CD14-positive monocyte (primary cell): Measurements from ENCODE around the gene ALPK3. TPM values are rescaled to one million over a fixed set of nuclear protein-coding genes. Genes with fewer than 3 reads are reported as not detected.

ENCODE experiments used
- DNase-seq, 3 donors: peaks; one replicate each; pipeline ENCODE4 v3.0.0-alpha.2; 2011 to 2022
- H2AFZ ChIP-seq: 2 replicates; pipeline ENCODE4 v1.6.0; 2012; ENCODE audit warnings: mild to moderate bottlenecking, low read depth, low read length, inconsistent platforms; ENCODE audit not compliant: insufficient read depth, poor library complexity, severe bottlenecking
- H3K27ac ChIP-seq, 2 donors: 1 replicate in 1 of 2; 2 replicates in 1 of 2; pipeline ENCODE4 v1.5.1; 2012 to 2013; ENCODE audit warnings: low read length in 2 of 2, control low read depth in 1 of 2, inconsistent platforms in 1 of 2, low read depth in 1 of 2, mild to moderate bottlenecking in 1 of 2
- H3K27me3 ChIP-seq, 2 donors: one replicate each; pipeline versions ENCODE4 v1.6.0 to v1.6.1; 2011 to 2013; ENCODE audit warnings: low read length in 2 of 2; ENCODE audit not compliant: control insufficient read depth in 2 of 2, insufficient read depth in 2 of 2
- H3K36me3 ChIP-seq, 2 donors: replicated peaks in 1 of 2; 1 replicate in 1 of 2; 2 replicates in 1 of 2; pipeline versions ENCODE4 v1.5.1 to v1.6.1; 2012 to 2013; ENCODE audit warnings: low read length in 2 of 2, control low read depth in 1 of 2, inconsistent platforms in 1 of 2, mild to moderate bottlenecking in 1 of 2; ENCODE audit not compliant: insufficient read depth in 2 of 2, control insufficient read depth in 1 of 2
- H3K4me1 ChIP-seq, 2 donors: 1 replicate in 1 of 2; 2 replicates in 1 of 2; pipeline versions ENCODE4 v1.5.1 to v1.6.1; 2012 to 2013; ENCODE audit warnings: low read length in 2 of 2, control low read depth in 1 of 2, inconsistent platforms in 1 of 2, mild to moderate bottlenecking in 1 of 2, moderate library complexity in 1 of 2; ENCODE audit not compliant: insufficient read depth in 2 of 2, control insufficient read depth in 1 of 2
- H3K4me2 ChIP-seq: replicated peaks from 2 replicates; pipeline ENCODE3; 2012; ENCODE audit warnings: low read length, moderate library complexity, mild to moderate bottlenecking; ENCODE audit not compliant: poor library complexity, severe bottlenecking; ENCODE audit errors: extremely low read depth
- H3K4me3 ChIP-seq, 3 experiments: fragments of 200-600 bp in 1 of 3; sonication (generic) in 1 of 3; replicated peaks in 1 of 3; 1 replicate in 2 of 3; 2 replicates in 1 of 3; pipeline ENCODE4 v1.5.1; 2011 to 2013; ENCODE audit warnings: low read length in 3 of 3, mild to moderate bottlenecking in 3 of 3, control low read depth in 2 of 3, low read depth in 2 of 3, inconsistent platforms in 1 of 3, moderate library complexity in 1 of 3
- H3K79me2 ChIP-seq: 2 replicates; pipeline ENCODE4 v1.6.0; 2012; ENCODE audit warnings: mild to moderate bottlenecking, control low read depth, inconsistent platforms, low read length, moderate library complexity; ENCODE audit not compliant: insufficient read depth
- H3K9ac ChIP-seq: 2 replicates; pipeline ENCODE4 v1.6.0; 2017; ENCODE audit warnings: low read length, mild to moderate bottlenecking; ENCODE audit not compliant: insufficient read depth, poor library complexity, severe bottlenecking
- H3K9me3 ChIP-seq, 2 donors: replicated peaks in 1 of 2; 1 replicate in 1 of 2; 2 replicates in 1 of 2; pipeline versions ENCODE4 v1.5.1 to v1.6.1; 2012 to 2013; ENCODE audit warnings: low read length in 2 of 2, control low read depth in 1 of 2; ENCODE audit not compliant: control insufficient read depth in 1 of 2, insufficient read depth in 1 of 2
- H4K20me1 ChIP-seq: 2 replicates; pipeline ENCODE4 v1.6.0; 2012; ENCODE audit warnings: mild to moderate bottlenecking, low read length, control low read depth, moderate library complexity; ENCODE audit not compliant: insufficient read depth
- H3K27ac Mint-ChIP-seq, 7 donors: one replicate each; pipeline ENCODE4 v1.8.0; 2020; ENCODE audit warnings: mild to moderate bottlenecking in 7 of 7, mixed read lengths in 7 of 7, moderate library complexity in 6 of 7, inconsistent platforms in 2 of 7
- H3K27me3 Mint-ChIP-seq, 3 donors: one replicate each; pipeline ENCODE4 v1.8.0; 2021 to 2022; ENCODE audit warnings: low read depth in 3 of 3, mild to moderate bottlenecking in 3 of 3, mixed read lengths in 3 of 3, moderate library complexity in 3 of 3, inconsistent platforms in 1 of 3
- H3K36me3 Mint-ChIP-seq, 2 donors: one replicate each; pipeline ENCODE4 v1.8.0; 2020; ENCODE audit warnings: mixed read lengths in 2 of 2, inconsistent platforms in 1 of 2, mild to moderate bottlenecking in 1 of 2
- H3K4me1 Mint-ChIP-seq: one replicate; pipeline ENCODE4 v1.8.0; 2020; ENCODE audit warnings: mild to moderate bottlenecking, mixed read lengths
- H3K4me3 Mint-ChIP-seq, 2 donors: one replicate each; pipeline ENCODE4 v1.8.0; 2020; ENCODE audit warnings: mild to moderate bottlenecking in 2 of 2, mixed read lengths in 2 of 2, moderate library complexity in 1 of 2
- H3K9me3 Mint-ChIP-seq, 7 donors: one replicate each; pipeline ENCODE4 v1.8.0; 2020 to 2022; ENCODE audit warnings: mixed read lengths in 7 of 7, mild to moderate bottlenecking in 6 of 7, moderate library complexity in 6 of 7, inconsistent platforms in 2 of 7
- WGBS: methylation state at CpG from one replicate; pipeline ENCODE4 v1.1.5; 2013; ENCODE audit warnings: missing lambda C conversion rate; ENCODE audit not compliant: insufficient coverage; 5-methylcytosine and 5-hydroxymethylcytosine counted together
- intact Hi-C, 2 donors: fragments of 100-400 bp; cut with micrococcal nuclease; formaldehyde crosslinking; loops; one replicate each; pipeline versions ENCODE4 v1.15.0 to v1.15.1; 2023
- polyA plus RNA-seq, 3 donors: library from polyadenylated mRNA; depleted of rRNA in 1 of 3; unstranded in 2 of 3; stranded (reverse) in 1 of 3; fragments of 300-500 nt in 2 of 3; fragments of >200 nt in 1 of 3; fragmentation: Illumina TruSeq in 2 of 3; gene quantifications; 1 replicate in 2 of 3; 2 replicates in 1 of 3; pipeline ENCODE4 v1.2.3, GENCODE V29; 2012 to 2021
- TF ChIP-seq, protein P1 (sequence below): fragments of 200-600 bp; IDR thresholded peaks from one replicate; pipeline ENCODE4 v1.8.0; 2022; ENCODE audit warnings: antibody characterized with exemption, mild to moderate bottlenecking

The ALPK3 gene
- polyA plus RNA-seq, 3 donors: 0.02 to 0.12 TPM; not detected in 1

DNA sequence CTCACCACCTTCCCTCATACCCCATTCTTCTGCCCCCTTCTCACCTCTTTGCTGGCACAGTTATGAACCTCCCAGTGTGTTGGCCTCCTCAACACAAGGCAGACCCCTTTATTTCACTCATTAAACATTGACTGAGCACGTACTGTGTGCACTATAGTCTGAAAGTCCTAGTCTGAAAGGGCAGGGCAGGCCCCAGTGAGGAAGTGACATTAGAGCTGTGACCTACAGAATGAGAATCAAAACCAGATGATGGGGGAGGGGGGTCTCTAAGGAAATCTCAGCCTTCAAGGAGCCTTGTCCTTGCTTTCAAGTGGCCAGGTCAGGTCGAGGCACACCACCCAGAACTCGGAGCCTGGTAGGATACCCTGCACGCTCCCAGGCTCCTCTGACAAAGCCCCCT lies 70.8 kb downstream of the ALPK3 start:
- H3K9me3 Mint-ChIP-seq: peaks cover 0 to 5% (median 0%) of the 10 kb centered on the region in 7 donors
- Histone ChIP-seq H4K20me1 (no peaks in the 10 kb centered on the region), H3K4me2 (no peak overlapping the region), H3K9ac (no peak overlapping the region), H3K36me3 (no peaks in the 10 kb centered on the region), H3K9me3 (no peaks in the 10 kb centered on the region), H3K27ac (no peak overlapping the region), H3K27me3 (no peaks in the 10 kb centered on the region), H3K4me3 (no peak overlapping the region), H2AFZ (no peak overlapping the region), H3K4me1 (no peaks in the 10 kb centered on the region), H3K79me2 (no peaks in the 10 kb centered on the region)
- H3K4me1 Mint-ChIP-seq: peaks cover 3% of the 10 kb centered on the region
- peaks cover 0 to 2% (median 0%) of the 10 kb centered on the region in 3 donors for H3K27me3 Mint-ChIP-seq
- H3K27ac Mint-ChIP-seq: no peak overlapping the region
- no peaks in the 10 kb centered on the region for H3K36me3 Mint-ChIP-seq
- no peak overlapping the region for H3K4me3 Mint-ChIP-seq
- TF ChIP-seq, protein P1, sequence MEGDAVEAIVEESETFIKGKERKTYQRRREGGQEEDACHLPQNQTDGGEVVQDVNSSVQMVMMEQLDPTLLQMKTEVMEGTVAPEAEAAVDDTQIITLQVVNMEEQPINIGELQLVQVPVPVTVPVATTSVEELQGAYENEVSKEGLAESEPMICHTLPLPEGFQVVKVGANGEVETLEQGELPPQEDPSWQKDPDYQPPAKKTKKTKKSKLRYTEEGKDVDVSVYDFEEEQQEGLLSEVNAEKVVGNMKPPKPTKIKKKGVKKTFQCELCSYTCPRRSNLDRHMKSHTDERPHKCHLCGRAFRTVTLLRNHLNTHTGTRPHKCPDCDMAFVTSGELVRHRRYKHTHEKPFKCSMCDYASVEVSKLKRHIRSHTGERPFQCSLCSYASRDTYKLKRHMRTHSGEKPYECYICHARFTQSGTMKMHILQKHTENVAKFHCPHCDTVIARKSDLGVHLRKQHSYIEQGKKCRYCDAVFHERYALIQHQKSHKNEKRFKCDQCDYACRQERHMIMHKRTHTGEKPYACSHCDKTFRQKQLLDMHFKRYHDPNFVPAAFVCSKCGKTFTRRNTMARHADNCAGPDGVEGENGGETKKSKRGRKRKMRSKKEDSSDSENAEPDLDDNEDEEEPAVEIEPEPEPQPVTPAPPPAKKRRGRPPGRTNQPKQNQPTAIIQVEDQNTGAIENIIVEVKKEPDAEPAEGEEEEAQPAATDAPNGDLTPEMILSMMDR: no peak
- 94% methylated on average over 3 of the region's 4 CpGs for WGBS
- no peak for DNase-seq
- intact Hi-C loops: no loop called here

DNA sequence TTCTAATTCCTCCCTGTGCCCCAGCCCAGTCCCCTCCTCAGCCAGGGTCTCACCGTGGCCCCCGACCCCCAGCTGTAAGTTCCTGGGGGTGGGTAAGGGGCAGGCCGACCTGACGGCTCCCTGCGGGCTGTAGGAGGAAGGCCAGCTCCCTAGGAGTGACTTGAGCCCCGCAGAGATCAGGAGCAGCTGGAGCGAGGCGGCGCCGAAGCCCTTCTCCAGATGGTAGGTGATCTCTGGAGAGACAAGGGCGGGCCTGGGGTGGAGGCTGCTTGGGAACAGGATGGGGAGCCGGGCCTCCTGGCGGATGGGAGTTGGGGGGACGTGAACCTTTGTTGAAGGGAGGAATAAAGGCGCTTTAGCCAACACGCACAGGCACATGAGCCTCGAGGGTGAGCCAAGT lies 71.5 kb downstream of the ALPK3 start:
- Histone ChIP-seq H3K9me3 (no peaks in the 10 kb centered on the region), H3K27ac (no peak overlapping the region), H3K27me3 (no peaks in the 10 kb centered on the region), H4K20me1 (no peaks in the 10 kb centered on the region), H3K4me3 (no peak overlapping the region), H2AFZ (no peak overlapping the region), H3K9ac (no peak overlapping the region), H3K4me2 (no peak overlapping the region), H3K36me3 (no peaks in the 10 kb centered on the region), H3K4me1 (no peaks in the 10 kb centered on the region), H3K79me2 (no peaks in the 10 kb centered on the region)
- peaks cover 0 to 5% (median 0%) of the 10 kb centered on the region in 7 donors for H3K9me3 Mint-ChIP-seq
- no peak overlapping the region for H3K4me3 Mint-ChIP-seq
- H3K27ac Mint-ChIP-seq: no peak overlapping the region
- DNase-seq: no peak
- H3K4me1 Mint-ChIP-seq: peaks cover 3% of the 10 kb centered on the region
- H3K36me3 Mint-ChIP-seq: no peaks in the 10 kb centered on the region
- TF ChIP-seq, protein P1: no peak
- peaks cover 0 to 3% (median 0%) of the 10 kb centered on the region in 3 donors for H3K27me3 Mint-ChIP-seq
- 96% methylated on average over 16 of the region's 17 CpGs for WGBS
- intact Hi-C loops: no loop called here
